CD4-positive, alpha-beta T cell treated with Interleukin-10 for 1 hour (primary cell): ENCODE results near the gene MMP14.

Experiments used
- DNase-seq: peaks from one replicate; pipeline ENCODE4 v3.0.0-alpha.2; 2020

MMP14 gene

DNA sequence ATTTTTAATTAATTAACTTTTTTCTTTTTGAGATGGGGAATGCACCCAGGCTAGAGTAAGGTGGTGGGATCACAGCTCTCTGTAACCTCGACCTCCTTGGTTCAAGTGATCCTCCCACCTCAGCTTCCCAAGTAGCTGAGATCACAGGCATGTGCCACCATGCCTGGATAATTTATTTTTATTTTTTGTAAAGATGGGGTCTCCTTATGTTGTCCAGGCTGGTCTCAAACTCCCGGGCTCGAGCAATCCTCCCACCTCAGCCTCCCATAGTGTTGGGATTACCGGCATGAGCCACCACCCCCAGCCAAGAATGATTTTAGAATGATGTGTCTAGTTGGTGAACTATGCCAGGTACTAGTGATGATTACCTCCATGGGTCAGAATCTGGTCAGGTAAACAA, 28.6 kb downstream of the MMP14 start:
- no peak for DNase-seq

DNA sequence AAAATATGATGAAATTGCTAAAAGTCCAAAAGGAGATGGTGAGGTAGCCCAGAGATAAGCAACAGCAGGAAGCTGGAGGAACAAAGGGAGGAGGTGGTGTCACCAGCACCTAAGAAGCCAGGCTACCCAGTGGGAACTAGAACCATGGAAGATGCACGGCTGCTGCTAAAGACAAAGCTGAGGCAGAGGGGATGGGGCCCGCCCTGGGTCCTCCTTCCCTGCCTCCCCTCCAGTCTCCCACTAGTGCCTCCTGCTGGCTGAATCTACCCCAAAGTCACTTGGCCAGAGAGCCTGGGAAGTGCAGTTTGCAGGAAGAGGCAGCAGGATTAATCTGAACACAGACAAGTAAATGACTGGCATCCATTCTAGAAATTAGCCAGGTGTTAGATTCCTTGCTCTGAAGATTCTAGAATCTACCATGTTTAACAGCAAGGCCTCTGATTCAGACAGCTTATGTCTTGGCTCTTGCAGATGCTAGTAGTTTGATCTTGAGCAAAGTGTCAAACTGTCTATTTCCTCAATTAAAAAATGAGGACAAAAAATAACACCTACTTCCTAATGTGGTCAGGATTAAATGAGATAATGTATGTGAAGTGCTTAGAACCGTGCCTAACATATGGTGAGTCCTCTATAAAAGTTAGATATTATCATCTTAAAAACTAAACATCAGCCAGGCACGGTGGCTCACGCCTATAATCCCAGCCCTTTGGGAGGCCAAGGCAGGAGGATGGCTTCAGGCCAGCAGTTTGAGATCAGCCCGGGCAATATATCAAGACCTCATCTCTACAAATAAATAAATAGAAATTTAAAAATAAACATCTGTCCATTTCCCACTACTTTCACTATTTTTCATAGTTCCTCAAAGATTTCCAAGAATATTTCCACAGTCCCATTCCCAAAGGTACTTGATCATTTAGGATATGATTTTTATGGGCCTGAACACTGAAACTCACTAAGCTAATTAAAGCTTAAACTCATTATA, 29.3 kb downstream of the MMP14 start:
- peak; percentile 22 for DNase-seq

DNA sequence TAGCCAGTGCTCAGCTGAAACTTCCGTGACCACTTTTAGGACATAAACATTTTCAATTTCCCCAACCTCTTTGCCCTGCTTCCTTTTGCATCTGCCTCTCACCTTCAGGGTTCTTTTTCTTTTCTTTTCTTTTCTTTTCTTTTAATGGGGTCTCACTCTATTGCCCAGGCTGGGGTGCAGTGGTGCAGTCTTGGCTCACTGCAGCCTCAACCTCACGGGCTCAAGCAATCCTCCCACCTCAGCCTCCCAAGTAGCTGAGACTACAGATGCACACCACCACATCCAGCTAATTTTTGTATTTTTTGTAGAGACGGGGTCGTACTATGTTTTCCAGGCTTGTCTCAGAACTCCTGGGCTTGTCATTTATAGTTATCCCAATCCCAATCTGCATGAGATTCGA, 30.5 kb downstream of the MMP14 start:
- no peak for DNase-seq

DNA sequence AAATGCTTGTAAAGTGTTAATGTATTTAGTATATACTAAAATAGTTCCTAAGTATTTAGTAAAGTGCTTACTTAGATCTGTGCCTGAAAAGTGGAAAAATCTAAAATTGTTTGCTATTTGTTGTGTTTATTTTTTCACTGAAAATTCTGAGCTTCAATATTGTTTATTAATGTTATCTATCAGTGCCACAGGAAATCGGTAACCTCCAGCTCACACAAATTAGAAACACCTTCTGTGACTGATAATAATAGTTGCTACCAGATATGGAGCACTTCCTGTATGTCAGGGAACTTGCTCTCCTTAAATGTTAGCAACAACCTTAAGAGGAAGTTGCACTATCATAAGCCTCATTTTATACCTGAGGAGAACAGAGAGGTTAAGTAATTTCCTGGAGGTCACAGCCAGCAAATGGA, 34.4 kb downstream of the MMP14 start:
- no peak for DNase-seq

DNA sequence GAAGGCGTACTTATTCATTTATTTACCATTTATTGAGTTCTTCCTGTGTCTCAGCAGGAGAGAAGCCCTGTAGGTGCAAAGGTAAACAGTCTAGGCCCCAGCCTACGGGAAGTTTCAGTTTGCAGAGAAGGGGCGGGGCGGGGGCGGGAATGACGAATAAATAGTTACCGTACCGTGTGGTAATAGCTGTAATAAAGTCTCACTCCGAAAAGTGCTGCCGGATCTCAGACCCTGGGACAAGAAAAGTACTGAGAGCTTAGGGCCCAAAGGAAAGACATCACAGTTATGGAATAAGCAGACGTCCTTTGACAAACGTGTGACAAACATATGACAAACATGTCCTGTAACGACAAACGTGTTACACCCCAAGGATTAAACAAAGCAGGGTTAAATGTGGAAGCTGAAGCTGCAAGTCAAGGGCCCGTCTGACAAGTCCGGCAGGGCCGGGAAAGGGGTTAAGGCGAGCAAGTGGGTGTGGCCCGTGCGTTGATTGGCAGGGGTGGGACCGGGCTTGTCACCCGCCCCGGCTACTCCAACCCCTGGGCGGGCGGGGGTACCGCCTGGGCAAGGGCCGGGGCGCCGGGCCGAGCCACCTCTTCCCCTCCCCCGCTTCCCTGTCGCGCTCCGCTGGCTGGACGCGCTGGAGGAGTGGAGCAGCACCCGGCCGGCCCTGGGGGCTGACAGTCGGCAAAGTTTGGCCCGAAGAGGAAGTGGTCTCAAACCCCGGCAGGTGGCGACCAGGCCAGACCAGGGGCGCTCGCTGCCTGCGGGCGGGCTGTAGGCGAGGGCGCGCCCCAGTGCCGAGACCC, 35.0 kb downstream of the MMP14 start, which contains the start of gene LRP10:
Gene LRP10, plus strand, starts transcription at position 517 of the 809 bp plus-strand sequence. CDS start 564 bp downstream, outside the sequence.
- peak; percentile 88 for DNase-seq

DNA sequence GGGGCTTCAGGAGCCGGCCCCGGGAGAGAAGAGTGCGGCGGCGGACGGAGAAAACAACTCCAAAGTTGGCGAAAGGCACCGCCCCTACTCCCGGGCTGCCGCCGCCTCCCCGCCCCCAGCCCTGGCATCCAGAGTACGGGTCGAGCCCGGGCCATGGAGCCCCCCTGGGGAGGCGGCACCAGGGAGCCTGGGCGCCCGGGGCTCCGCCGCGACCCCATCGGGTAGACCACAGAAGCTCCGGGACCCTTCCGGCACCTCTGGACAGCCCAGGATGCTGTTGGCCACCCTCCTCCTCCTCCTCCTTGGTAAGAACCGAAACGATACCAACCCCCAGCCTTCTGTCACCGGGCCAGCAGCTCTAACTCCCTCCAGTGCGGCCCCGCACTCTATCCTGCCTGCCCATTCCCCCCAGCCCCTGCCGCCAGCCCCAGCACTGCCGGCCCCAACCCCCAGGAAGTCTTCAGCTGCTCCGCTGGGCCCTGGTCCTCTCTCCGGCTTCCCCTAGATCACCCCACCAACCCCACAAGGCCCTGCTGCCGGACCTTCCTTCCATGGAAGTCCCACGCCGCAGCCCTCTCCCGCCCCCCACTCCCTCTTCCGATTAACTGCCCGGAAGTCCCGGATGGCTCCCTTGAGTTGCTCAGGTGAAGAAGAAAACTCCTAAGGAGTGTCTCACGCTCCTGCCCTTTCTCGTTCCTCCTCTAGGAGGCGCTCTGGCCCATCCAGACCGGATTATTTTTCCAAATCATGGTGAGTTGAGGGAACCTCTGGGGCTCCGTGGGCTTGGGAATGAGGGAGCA, 35.8 kb downstream of the MMP14 start:
- DNase-seq, result peak; percentile 80

DNA sequence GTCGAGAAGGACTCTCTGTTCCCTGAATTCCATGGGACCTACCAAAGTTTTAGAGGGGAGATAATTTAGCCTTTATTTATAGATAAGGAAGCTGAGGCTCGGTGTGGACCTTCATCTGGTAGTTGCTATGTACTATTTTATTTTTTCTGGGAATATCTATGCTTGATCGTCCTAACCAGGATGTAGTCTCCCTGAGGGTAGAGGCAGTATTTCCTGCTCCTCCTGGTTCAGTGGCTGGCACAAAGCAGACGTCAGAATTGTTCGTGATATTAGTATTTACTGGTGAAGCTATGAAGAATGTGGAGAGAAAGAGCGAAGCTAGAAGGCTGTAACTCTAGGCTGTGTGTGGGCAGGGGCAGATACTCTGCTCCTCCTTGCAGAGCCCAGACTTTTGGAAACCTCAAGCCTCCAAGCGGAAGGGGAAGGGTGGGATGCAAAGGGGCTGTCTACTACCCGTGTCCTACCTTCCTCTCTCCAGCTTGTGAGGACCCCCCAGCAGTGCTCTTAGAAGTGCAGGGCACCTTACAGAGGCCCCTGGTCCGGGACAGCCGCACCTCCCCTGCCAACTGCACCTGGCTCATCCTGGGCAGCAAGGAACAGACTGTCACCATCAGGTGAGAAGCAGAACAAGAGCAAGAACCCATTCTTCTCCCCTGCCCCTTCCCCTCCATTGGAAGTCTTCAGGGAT, 36.6 kb downstream of the MMP14 start:
- no peak for DNase-seq

DNA sequence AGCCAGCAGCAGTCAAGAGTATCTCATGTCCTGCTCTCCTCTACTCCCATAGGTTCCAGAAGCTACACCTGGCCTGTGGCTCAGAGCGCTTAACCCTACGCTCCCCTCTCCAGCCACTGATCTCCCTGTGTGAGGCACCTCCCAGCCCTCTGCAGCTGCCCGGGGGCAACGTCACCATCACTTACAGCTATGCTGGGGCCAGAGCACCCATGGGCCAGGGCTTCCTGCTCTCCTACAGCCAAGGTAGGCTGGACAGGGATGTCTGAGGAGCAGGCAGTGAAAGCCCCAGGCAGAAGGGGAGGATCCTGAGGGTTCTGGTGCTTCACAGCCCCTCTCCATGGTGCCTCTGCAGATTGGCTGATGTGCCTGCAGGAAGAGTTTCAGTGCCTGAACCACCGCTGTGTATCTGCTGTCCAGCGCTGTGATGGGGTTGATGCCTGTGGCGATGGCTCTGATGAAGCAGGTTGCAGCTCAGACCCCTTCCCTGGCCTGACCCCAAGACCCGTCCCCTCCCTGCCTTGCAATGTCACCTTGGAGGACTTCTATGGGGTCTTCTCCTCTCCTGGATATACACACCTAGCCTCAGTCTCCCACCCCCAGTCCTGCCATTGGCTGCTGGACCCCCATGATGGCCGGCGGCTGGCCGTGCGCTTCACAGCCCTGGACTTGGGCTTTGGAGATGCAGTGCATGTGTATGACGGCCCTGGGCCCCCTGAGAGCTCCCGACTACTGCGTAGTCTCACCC, 38.8 kb downstream of the MMP14 start:
- DNase-seq, result no peak

DNA sequence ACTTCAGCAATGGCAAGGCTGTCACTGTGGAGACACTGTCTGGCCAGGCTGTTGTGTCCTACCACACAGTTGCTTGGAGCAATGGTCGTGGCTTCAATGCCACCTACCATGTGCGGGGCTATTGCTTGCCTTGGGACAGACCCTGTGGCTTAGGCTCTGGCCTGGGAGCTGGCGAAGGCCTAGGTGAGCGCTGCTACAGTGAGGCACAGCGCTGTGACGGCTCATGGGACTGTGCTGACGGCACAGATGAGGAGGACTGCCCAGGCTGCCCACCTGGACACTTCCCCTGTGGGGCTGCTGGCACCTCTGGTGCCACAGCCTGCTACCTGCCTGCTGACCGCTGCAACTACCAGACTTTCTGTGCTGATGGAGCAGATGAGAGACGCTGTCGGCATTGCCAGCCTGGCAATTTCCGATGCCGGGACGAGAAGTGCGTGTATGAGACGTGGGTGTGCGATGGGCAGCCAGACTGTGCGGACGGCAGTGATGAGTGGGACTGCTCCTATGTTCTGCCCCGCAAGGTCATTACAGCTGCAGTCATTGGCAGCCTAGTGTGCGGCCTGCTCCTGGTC, 39.4 kb downstream of the MMP14 start:
- DNase-seq, result no peak

DNA sequence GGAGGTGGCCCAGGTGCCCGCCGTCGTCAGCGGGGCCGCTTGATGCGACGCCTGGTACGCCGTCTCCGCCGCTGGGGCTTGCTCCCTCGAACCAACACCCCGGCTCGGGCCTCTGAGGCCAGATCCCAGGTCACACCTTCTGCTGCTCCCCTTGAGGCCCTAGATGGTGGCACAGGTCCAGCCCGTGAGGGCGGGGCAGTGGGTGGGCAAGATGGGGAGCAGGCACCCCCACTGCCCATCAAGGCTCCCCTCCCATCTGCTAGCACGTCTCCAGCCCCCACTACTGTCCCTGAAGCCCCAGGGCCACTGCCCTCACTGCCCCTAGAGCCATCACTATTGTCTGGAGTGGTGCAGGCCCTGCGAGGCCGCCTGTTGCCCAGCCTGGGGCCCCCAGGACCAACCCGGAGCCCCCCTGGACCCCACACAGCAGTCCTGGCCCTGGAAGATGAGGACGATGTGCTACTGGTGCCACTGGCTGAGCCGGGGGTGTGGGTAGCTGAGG, 40.7 kb downstream of the MMP14 start:
- no peak for DNase-seq

DNA sequence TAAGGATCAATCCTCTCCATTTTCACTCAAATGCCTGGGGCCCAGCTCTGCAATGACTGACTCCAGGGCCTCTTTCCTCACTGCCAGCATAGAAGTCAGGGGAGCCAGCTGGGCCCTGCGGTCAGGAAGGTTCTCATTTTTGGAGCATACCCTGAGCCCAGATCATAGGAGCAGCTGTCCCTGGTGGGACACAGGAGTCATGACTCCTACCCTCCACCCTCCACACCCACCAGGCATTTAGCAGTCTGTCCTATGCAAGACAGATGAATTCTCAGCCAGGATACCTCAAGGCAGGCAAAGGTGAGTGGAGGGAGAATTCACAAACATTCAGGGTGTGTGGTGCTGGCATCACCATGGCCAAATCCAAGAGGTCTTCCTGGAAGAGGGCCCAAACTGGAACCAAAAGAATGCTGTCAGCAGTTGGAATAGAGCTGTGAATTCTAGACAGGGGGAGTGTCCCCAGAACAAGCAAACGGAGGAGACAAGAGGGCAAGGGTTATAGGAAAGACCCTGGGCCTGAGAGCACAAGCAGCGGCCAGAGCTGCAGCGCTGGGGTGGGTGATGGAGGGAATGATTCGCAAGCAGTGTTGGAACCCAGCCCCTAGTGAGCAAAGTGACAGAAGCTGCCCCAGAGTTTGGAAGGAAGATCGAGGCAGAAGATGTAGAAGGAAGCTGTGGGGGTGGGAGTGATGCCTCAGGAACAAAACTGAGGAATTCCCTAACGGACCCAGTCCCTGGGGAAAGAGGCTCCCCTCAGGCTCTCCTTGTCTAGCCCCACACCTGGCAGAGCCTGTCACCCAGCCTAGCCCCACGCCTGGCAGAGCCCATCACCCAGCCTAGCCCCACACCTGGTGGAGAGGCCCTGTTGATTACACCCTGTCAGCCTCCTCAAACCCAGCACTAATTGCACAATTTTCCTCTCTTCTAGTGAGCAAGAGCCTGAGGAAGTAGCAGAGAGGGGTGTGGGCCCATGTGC, 42.2 kb downstream of the MMP14 start:
- no peak for DNase-seq

DNA sequence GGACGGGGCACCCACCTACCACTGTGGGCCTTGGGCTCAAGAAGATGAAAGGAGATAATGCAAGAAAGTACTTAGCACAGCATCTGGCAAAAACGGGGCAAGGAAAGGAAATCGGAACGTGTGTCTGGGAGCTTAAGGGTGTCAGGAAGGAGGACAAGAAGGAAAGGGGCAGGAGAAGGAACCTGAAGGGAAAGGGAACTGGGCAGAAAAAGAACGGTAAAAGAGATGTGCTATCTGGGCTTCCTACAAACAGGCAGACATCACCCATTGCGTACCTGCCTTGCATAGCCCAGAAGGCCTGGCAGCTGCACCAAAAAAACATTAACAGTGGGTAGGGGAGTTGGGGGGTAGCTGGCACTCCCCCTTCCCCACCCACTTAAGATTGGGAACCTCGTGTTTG, 45.7 kb downstream of the MMP14 start:
- DNase-seq, result no peak

DNA sequence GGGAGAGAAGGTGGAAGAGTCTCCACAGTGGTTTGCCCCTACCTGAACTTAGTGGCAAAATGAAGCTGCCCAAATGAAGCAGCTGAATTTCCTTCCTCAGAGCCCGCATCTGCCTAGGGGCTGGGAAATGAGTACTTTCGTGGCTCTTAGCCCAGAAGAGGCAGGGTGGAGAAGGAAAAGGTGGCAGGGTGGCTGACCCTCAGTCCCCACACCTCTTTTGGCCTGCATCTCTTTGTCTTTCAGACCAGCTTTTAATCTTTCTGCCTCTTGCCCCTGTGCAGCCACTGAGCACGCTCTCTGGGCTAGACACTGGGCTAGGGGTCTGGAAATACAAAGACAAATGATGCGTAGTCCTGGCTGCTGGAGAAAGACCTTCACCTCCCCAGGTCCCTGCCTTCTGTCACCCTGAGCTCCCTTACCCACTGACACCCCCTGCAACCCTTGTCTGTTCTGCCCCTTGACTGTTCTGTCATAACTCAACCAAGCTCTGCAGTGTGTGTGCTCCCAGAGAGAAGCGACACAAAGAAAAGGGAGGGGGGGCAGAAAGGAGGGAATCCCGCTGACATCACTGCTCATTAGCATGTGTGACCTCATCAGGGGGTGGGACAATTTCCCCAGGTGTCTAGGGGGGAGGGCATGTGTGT, 46.3 kb downstream of the MMP14 start:
- peak; percentile 61 for DNase-seq

DNA sequence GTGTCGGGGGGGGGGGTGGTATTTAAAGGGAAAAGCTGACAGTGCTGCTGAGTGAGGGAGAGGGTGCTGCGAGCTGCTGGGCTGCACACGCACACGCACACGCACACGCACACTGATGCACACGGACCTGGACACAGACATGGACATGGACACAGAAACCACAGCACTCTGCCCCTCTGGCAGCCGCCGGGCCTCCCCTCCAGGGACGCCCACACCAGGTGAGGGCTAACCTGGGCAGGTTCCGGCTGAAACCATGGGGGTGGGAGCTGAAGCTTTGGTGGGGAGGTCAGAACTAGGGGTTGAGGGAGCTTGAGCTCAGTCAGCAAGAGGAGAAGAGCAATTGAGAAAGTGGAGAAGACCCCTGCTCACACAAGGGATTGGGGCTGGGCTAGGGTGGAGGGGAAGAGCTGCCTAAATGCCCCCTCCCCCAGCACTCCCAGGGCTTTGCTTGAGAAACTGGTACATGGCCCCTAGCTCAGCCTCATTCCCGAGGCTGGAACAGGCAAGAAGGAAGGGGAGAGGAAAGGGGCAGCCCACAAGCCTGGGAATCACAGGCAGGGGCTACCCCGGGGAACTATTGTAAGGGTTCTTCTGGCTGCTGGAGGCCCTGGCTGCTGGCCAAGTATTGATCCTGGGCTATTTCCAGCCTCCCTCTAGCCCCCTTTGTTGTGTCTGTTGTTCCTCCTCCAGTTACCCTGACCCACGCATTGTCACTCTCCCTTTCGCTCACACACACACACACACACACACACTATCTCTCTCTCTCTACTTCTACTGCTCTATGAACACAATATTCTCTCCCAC, 47.0 kb downstream of the MMP14 start, which contains the start of gene REM2:
Gene REM2, plus strand, starts transcription at position 50 of the 804 bp plus-strand sequence. Its CDS starts 66 bp downstream, at position 116.
- DNase-seq, result no peak

DNA sequence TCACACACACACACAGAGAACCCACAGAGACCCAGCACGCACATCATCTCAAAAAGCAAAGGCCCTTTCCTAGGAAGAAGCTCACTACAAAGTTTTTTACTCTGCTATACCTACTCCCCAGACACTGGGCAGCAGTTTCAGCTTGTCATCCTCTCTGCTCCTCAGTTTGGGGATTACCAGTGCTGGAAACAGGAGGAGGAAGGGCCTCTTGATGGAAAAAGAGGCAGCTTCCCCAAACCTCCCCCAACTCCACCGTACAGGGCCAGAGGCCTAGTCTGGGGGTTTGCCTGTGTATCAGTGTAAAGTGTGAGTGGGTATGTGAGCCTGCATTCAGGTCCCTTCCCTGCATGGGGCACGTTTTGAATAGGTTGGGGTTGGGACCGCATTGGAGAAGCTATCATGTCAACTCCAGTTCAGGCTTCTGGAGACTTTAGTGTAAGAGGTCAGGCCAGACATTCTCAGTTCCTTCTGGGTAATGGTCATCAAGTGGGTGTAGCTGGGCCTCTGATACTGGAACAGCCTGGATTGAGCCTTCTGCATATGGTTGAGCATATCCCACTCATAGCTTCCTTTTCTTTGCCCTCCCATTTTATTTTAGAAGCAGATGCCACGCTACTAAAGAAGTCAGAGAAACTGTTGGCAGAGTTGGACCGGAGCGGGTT, 47.8 kb downstream of the MMP14 start:
- no peak for DNase-seq

DNA sequence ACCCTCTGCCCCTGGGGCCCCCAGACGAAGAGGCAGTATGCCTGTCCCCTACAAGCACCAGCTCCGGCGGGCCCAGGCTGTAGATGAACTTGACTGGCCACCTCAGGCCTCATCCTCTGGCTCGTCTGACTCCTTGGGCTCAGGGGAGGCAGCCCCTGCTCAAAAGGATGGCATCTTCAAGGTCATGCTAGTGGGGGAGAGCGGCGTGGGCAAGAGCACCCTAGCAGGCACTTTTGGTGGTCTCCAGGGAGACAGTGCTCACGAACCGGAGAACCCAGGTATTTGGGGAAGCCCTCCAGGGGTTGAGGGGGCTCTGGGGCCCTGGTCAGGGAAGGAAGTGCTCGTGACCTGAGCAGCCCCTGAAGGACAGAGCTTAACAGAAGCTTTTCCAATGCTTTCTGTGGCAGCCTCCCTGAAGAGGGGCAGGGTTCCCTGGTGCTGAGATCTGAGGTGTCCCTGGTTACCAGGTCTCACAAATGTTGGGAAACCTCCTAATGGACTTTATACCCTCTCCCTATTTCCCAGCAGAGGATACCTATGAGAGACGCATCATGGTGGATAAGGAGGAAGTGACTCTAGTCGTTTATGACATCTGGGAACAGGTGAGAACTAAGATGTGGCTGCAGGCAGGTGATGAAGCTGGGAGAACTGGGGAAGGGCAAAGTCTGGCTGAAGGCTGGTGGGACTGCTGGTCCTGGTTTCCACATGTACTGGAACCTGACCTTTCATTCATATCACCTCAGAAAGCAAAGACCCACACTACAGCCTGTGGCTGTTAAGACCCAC, 48.5 kb downstream of the MMP14 start:
- DNase-seq, result no peak

DNA sequence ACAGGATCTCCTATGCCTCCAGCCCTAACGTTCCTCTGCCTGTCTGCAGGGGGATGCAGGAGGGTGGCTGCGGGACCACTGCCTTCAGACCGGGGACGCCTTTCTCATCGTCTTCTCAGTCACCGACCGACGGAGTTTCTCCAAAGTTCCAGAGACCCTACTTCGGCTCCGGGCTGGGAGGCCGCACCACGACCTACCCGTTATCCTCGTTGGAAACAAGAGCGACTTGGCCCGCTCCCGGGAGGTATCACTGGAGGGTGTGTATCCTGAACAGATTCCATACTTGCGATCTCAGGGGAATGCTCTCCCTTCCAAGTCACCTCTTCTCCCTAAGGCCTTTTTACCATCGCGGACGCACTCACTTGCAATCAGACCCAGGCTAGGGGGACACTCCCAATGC, 49.6 kb downstream of the MMP14 start:
- DNase-seq, result no peak
